Ecto neural progenitor cell (in vitro differentiated cells): ENCODE results near the gene HLA-DQA2.
"Not testable (repeated sequence)": the region's sequence is repeated elsewhere in the genome, so short reads cannot be mapped to it uniquely, and the experiment has no call there.

ENCODE experiments used
- DNase-seq: peaks from one replicate; pipeline ENCODE4 v3.0.0-alpha.2; 2018; ENCODE audit warnings: low spot score

HLA-DQA2 gene

DNA sequence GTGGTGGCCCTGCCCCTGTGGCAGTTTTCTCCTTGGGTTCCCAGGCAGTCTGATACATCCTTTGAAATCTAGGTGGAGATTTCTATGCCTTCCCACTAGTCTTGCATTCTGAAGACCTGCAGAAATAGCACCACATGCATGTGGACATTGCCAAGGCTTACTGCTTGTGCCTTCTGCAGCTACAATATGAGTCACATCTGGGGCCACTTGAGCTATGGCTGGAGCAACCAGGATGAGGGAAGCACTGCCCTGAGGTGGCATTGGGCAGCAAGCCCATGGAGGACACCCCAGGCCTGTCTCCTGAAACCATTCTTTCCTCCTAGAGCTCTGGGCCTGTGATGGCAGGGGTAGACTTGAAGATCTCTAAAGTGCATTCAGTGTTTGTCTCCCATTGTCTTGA, 37.8 kb downstream of the HLA-DQA2 start:
- DNase-seq, result no peak

DNA sequence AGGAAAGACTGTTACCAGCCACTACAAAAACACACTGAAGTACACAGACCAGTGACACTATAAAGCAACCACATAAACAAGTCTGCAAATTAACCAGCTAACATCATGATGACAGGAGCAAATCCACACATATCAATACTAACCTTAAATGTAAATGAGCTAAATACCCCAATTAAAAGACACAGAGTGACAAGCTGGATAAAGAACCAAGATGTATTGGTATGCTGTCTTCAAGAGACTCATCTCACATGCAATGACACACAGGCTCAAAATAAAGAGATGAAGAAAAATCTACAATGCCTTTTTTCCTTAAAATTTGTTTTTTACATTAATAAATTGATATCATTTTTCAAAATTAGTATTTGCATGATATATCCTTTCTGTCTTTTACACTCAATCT, 41.7 kb downstream of the HLA-DQA2 start:
- not testable (repeated sequence) for DNase-seq

DNA sequence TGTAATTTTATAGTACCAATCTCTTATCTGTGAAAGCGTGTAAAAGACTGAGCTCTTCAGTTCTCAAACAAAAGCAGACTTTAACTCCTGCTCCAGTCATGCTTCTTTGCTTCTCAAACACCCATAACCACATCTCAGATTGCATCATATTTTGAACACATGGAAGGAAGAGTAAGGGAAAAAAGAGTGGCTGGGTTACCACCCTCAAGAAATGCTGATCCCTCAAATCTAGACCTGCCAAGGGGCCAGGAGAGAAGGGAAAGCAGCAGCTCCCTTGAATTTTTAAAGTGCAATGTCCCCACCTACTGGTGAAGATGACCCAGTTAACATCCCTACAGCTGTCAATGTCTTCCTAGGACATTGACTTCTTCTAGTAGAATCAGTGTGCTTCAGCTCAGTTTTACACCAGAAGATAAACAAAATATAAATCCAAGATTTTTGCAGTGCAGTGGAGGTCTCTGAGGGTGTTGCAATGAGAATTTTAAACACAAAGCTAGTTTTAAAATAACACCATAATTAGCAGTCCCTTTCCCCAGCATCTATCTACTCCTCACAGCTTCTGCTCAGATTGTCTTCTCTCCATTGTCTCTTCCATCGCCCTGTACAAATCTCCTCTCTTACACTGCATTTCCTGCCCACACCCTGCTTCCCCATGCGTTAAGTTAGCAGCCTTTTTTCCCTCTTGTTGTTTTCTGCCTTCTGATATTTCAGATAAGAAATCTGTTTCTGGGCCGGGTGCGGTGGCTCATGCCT, 44.8 kb downstream of the HLA-DQA2 start:
- DNase-seq, result peak; percentile 56

DNA sequence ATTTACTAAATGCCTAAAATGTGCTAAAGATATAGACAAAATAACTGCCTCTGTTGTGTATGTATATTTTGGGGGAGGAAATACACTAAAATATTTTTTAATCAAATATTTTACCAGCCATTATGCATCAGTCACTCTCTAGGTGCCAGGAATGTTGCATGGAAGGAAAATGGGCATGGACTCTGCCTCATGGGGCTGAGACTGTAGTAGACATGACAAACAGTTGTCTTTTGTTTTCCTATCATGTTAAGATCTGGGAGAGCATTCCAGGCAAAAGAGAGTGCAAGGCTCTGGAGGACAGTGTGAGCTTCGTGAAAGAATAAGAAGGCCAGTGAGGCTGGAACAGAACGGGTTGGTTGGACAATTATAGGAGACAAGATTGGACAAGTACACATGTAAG, 49.1 kb downstream of the HLA-DQA2 start:
- DNase-seq, result no peak

DNA sequence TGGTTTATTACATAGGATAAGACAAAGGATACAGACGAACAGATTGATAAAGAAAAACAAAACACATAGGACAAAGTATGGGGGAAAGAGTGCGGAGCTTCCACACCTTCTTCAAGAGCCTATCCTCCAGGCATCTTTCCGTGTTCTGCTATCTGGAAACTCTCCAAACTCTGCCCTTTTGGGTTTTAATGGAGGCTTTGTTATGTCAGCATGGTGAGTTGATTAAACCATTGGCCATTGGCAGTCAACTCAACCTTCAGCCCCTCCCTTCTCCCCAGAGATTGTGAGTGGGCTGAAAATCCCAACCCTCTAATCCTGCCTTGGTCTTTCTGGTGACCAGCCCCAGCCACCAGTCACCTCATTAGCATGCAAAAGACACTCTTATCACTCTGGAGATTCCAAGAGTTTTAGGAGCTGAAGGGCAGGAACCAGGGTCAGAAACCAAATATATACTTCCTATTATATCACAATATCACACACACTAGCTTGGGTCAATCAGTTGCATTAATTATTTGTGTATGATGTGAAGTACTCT, 51.8 kb downstream of the HLA-DQA2 start:
- no peak for DNase-seq

DNA sequence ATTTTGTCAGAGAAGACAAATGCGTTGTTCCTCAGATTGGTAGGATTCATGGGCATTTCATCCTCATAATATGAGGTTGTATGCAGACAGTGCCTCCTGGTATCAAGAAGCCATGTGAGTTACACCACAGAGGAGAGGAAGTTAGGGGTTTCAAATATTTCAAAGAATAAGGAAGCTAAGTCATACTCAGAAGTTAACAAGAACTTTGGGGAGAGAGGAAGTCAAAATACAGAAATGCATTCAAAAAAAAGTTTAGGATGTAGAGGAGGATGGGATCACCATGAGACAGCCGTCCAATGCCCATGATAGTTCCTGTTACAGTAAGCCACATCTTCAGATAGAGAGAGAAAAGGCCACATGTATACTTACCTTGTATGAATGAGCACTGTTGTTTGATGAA, 53.3 kb downstream of the HLA-DQA2 start:
- DNase-seq, result no peak
